PC-9 (cell line): ENCODE data around the gene HMBS.

ENCODE experiments used
- CTCF ChIP-seq: fragments of 200-600 bp; sonication (generic); conservative IDR thresholded peaks from 2 replicates; pipeline ENCODE4 v1.6.1; 2017; ENCODE audit warnings: mixed run types, antibody characterized with exemption, mild to moderate bottlenecking, moderate library complexity
- EZH2 ChIP-seq: fragments of 200-600 bp; sonication (generic); IDR thresholded peaks from 2 replicates; pipeline ENCODE4 v1.8.0; 2017; ENCODE audit warnings: antibody characterized with exemption, low read depth

- TF ChIP-seq EZH2, result no peak
- TF ChIP-seq CTCF, result no peak
Measured at GRCh38 chr11:119085437-119085847, 761 bp downstream of the HMBS start.
